PC-3 (cell line): Measurements from ENCODE around the gene KHDC1L. TPM values are rescaled to one million over a fixed set of nuclear protein-coding genes. Genes with fewer than 3 reads are reported as not detected.

Source experiments
- ATAC-seq: fragments of 200-7000 bp; cut with Tn5 transposase; 2 replicates; pipeline ENCODE4 v1.9.1; 2020; ENCODE audit warnings: mild to moderate bottlenecking, moderate library complexity
- BruUV-seq: library from RNA; stranded (reverse); fragments of 400-500 nt; replicated peaks from 2 replicates; lab custom pipeline; 2021; lab: Mats Ljungman, UMichigan
- CTCF ChIA-PET: fragments of 300-600 bp; sonication (Branson Sonifier 250); formaldehyde crosslinking; loops from one replicate; lab custom pipeline; 2022; ENCODE audit warnings: antibody characterized with exemption; lab: Charles Lee
- POLR2A ChIA-PET: fragments of 300-600 bp; sonication (Branson Sonifier 250); formaldehyde crosslinking; loops from one replicate; lab custom pipeline; 2022; ENCODE audit warnings: antibody characterized with exemption; ENCODE audit not compliant: unreplicated experiment; lab: Charles Lee
- DNase-seq: peaks from one replicate; pipeline ENCODE4 v3.0.0-alpha.2; 2015
- H2AFZ ChIP-seq: fragments of 300-600 bp; sonication (generic); 2 replicates; pipeline ENCODE4 v1.6.0; 2016; ENCODE audit warnings: antibody characterized with exemption, low read length
- H3F3A ChIP-seq: fragments of 300-600 bp; sonication (generic); one replicate; pipeline ENCODE4 v1.6.0; 2017; ENCODE audit warnings: antibody characterized with exemption, low read length, control low read depth, mild to moderate bottlenecking; ENCODE audit not compliant: unreplicated experiment
- H3K27ac ChIP-seq: fragments of 300-600 bp; sonication (generic); 2 replicates; pipeline ENCODE4 v1.5.1; 2016; ENCODE audit warnings: mild to moderate bottlenecking, low read length
- H3K27me3 ChIP-seq: fragments of 300-600 bp; sonication (generic); 2 replicates; pipeline ENCODE4 v1.6.1; 2016; ENCODE audit warnings: low read length, mixed read lengths
- H3K36me3 ChIP-seq: fragments of 300-600 bp; sonication (generic); 2 replicates; pipeline ENCODE4 v1.6.1; 2016; ENCODE audit warnings: low read depth, mixed run types, low read length, mixed read lengths
- H3K4me1 ChIP-seq: fragments of 300-600 bp; sonication (generic); 2 replicates; pipeline ENCODE4 v1.5.1; 2016; ENCODE audit warnings: low read length; ENCODE audit not compliant: insufficient read depth
- H3K4me2 ChIP-seq: fragments of 300-600 bp; sonication (generic); 2 replicates; pipeline ENCODE4 v1.6.0; 2016; ENCODE audit warnings: low read length
- H3K4me3 ChIP-seq: fragments of 300-600 bp; sonication (generic); 2 replicates; pipeline ENCODE4 v1.5.1; 2016; ENCODE audit warnings: mild to moderate bottlenecking, low read length, mixed read lengths
- H3K79me2 ChIP-seq: fragments of 300-600 bp; sonication (generic); 2 replicates; pipeline ENCODE4 v1.6.1; 2017; ENCODE audit warnings: low read length, mixed read lengths
- H3K9ac ChIP-seq: fragments of 300-600 bp; sonication (generic); 2 replicates; pipeline ENCODE4 v1.6.0; 2016; ENCODE audit warnings: mild to moderate bottlenecking, low read length
- H3K9me2 ChIP-seq: fragments of 300-600 bp; sonication (generic); replicated peaks from 2 replicates; pipeline ENCODE4 v1.6.1; 2016; ENCODE audit warnings: mixed run types, low read length, mixed read lengths
- H3K9me3 ChIP-seq: fragments of 300-600 bp; sonication (generic); 2 replicates; pipeline ENCODE4 v1.6.1; 2016; ENCODE audit warnings: low read length, mixed read lengths
- H4K20me1 ChIP-seq: fragments of 300-600 bp; sonication (generic); 2 replicates; pipeline ENCODE4 v1.6.1; 2016; ENCODE audit warnings: low read length, mixed read lengths
- CTCF ChIP-seq: fragments of 300-600 bp; sonication (generic); conservative IDR thresholded peaks from 2 replicates; pipeline ENCODE4 v1.5.1; 2017; ENCODE audit warnings: antibody characterized with exemption, low read depth, mild to moderate bottlenecking, low read length
- EZH2 ChIP-seq: fragments of 300-600 bp; sonication (generic); IDR thresholded peaks from one replicate; pipeline ENCODE4 v1.6.1; 2017; ENCODE audit warnings: antibody characterized with exemption, mild to moderate bottlenecking, low read length; ENCODE audit not compliant: unreplicated experiment
- EZH2phosphoT487 ChIP-seq: fragments of 300-600 bp; sonication (generic); IDR thresholded peaks from 2 replicates; pipeline ENCODE4 v1.6.1; 2018; ENCODE audit warnings: mild to moderate bottlenecking, antibody characterized with exemption, low read length, borderline replicate concordance
- intact Hi-C: fragments of 100-400 bp; cut with micrococcal nuclease; formaldehyde crosslinking; loops from 2 replicates; pipeline ENCODE4 v1.9.0; 2023
- total RNA-seq: library from RNA; depleted of rRNA; stranded (reverse); fragments of >200 nt; gene quantifications from 2 replicates; pipeline ENCODE4 v1.2.3, GENCODE V29; 2014

KHDC1L gene
- total RNA-seq, 1 experiment from 2014 or later, result 0.80 TPM

- Histone ChIP-seq H3K9me2 (no peaks in the 10 kb centered on the region), H3K27ac (no peak overlapping the region), H3K9me3 (no peaks in the 10 kb centered on the region), H3K9ac (no peak overlapping the region), H4K20me1 (no peaks in the 10 kb centered on the region), H2AFZ (no peak overlapping the region), H3K4me2 (no peak overlapping the region), H3F3A (no peaks in the 10 kb centered on the region), H3K4me1 (peaks cover 6% of the 10 kb centered on the region; the same call in 1 of the 2 replicates), H3K36me3 (no peaks in the 10 kb centered on the region), H3K27me3 (no peaks in the 10 kb centered on the region), H3K4me3 (no peak overlapping the region), H3K79me2 (no peaks in the 10 kb centered on the region)
- 0 out of 2 replicates have a peak, but pooled peaks have one; percentile 23 for ATAC-seq
- POLR2A ChIA-PET, result no interaction called here
- intact Hi-C loops, result loop anchor here (5.0 to 10.0 kb wide), 3 partner anchors 145 to 930 kb away; no protein-coding TSS in a partner anchor
- TF ChIP-seq EZH2phosphoT487 (no peak), EZH2 (no peak), CTCF (no peak)
- CTCF ChIA-PET, result no interaction called here
- BruUV-seq, result no TSS peak
- no peak for DNase-seq
Observed at GRCh38 chr6:73182021-73182607, 43.2 kb downstream of the KHDC1L start.

- ATAC-seq (peak; percentile 91), DNase-seq (peak; percentile 76)
- no peaks in the 10 kb centered on the region for H4K20me1 ChIP-seq
- TF ChIP-seq CTCF, result peak; percentile 86
- TF ChIP-seq EZH2phosphoT487, result no peak
- no peak for TF ChIP-seq EZH2
- no peaks in the 10 kb centered on the region for H3K9me3 ChIP-seq
- H3K27ac ChIP-seq, result no peak overlapping the region
- peaks cover 6% of the 10 kb centered on the region; the same call in 1 of the 2 replicates for H3K4me1 ChIP-seq
- no peaks in the 10 kb centered on the region for H3K36me3 ChIP-seq
- H3K79me2 ChIP-seq, result no peaks in the 10 kb centered on the region
- no TSS peak for BruUV-seq
- H3K9ac ChIP-seq, result no peak overlapping the region
- no peaks in the 10 kb centered on the region for H3K9me2 ChIP-seq
- CTCF ChIA-PET, result no interaction called here
- no peaks in the 10 kb centered on the region for H3F3A ChIP-seq
- intact Hi-C loops, result loop anchor here (1.0 to 10.0 kb wide), 8 partner anchors 48 to 929 kb away; no protein-coding TSS in a partner anchor
- POLR2A ChIA-PET, result no interaction called here
- H3K27me3 ChIP-seq, result no peaks in the 10 kb centered on the region
- peak overlapping the region; percentile 66 for H3K4me3 ChIP-seq
- H2AFZ ChIP-seq, result peak overlapping the region; percentile 71
- peak overlapping the region; percentile 80 for H3K4me2 ChIP-seq
Observed at GRCh38 chr6:73180763-73181619, 44.3 kb downstream of the KHDC1L start.
